Left renal pelvis (tissue), 4 donors: ENCODE measurements around the gene HEMGN. TPM values are rescaled to one million over a fixed set of nuclear protein-coding genes. Genes with fewer than 3 reads are reported as not detected.
"Not testable (repeated sequence)": the region's sequence is repeated elsewhere in the genome, so short reads cannot be mapped to it uniquely, and the experiment has no call there.

Experiments
- DNase-seq, 4 donors: peaks; one replicate each; pipeline ENCODE4 v3.0.0-alpha.2; 2013; ENCODE audit warnings: low read depth in 4 of 4, low spot score in 3 of 4
- polyA plus RNA-seq, 4 donors: library from polyadenylated mRNA; unstranded; fragments of 120-200 nt; gene quantifications; one replicate each; pipeline ENCODE4 v1.2.1, GENCODE V29; 2013; ENCODE audit not compliant: insufficient read length in 4 of 4

HEMGN gene
- polyA plus RNA-seq, 4 donors, result 2.3 to 33.1 (median 2.9) TPM

DNA sequence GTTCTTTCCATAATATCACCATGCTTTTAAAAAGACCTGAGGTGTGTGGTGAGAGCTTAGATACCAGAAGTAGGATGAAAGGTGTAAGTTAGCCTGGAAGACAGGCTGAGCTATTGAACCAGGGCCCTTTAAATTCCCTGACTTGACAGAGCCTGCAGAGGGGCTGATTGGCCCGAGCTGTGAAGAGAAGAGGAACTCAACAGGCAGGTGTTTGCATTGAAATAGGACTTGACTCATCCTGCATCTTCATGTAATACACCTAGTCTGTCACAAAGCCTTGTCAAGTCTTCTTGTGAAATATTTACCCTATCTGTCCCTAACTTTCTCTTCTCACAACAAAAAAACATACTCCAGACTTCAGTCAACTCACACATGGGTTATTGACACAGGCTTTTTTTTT is 28.5 kb upstream of the HEMGN start:
- no peak for DNase-seq

DNA sequence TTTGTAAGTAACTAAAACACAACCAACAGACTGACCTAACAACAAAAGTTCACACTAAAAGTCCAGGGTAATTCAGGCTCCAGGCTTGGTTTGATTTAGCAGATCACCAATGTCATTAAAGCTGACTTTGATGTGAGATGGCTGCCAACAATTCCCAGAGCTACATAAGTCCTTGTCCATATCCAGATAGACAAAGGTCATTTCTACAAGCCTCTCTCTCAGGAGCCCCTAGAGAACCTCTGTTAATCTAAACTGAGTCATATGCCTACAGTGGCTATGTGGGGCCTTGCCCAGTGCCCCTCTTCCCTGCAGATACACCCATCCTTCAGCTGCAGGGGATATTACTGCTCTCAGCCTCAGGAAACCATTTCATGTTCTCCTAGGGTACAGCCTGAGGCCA is 26.9 kb upstream of the HEMGN start:
- no peak for DNase-seq

DNA sequence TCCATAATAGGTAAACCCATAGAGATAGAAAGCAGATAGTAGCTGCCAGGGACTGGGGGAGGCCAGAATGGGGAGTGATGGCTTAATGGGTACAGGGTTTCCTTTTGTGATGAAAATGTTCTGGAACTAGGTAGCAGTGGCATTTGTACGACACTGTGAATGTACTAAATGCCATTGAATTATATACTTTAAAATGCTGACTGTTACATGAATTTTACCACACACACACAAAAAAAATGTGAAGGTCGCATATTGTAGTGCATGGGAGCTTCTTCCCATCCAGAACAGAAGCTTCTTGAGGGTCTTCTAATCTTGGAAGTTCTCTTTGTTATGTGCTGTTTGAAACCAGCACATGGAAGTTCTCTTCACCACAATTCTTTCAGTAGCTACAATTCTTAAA is 25.3 kb upstream of the HEMGN start:
- no peak for DNase-seq

DNA sequence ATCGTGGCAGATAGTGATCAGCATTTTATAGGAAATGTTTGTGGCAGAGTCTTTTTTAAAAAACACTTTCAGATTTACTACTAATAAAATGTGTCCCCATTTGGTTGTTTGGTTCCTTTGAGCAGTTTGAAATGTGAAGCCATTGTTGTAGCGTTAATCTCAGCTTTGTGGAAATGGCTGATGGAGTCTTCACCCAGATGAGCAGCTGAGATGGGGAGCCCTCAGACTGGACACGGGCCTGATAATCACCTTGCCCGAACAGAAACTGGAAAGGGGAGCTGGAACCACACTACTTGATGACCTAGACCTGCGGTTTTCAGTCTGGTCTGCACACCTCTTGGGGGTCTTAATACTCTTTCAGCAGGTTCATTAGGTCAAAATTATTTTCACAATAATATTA is 24.6 kb upstream of the HEMGN start:
- no peak for DNase-seq

DNA sequence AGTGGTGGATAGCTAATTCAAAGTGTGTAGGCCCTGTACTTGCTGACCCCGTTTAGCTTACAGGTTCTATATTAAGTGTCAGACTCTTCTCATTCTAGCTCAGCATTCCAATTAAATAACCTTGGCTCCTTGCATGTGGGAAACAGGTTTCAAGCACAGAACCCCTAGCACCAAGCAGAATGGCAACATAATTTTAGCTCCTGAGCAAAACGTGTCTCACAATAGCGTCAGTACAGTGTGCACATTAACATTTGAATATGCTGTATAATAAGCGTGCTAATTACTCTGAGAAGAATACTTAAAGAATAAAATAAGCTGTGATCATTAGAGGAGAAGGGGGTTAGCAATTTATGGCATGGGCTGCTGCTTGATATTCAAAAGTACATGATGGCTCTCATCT is 24.2 kb upstream of the HEMGN start:
- no peak for DNase-seq

DNA sequence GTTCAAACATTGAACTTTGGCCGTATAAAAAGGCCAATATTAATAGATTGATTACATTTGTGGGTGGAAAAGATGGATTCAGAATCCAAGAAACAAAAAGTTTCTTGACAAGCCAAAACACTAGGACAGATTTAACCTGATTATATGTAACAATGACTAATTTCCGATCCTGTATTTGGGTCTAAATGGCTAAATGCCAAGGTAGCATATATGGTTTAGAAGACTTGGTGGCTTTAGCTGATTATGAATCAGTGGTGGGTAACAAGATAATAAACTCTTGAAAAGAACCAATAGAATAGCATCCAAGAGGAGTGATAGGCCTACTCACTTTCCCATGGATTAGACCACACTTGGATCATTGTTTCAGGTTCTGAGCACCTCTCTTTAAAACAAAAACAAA is 23.4 kb upstream of the HEMGN start:
- DNase-seq, result no peak

DNA sequence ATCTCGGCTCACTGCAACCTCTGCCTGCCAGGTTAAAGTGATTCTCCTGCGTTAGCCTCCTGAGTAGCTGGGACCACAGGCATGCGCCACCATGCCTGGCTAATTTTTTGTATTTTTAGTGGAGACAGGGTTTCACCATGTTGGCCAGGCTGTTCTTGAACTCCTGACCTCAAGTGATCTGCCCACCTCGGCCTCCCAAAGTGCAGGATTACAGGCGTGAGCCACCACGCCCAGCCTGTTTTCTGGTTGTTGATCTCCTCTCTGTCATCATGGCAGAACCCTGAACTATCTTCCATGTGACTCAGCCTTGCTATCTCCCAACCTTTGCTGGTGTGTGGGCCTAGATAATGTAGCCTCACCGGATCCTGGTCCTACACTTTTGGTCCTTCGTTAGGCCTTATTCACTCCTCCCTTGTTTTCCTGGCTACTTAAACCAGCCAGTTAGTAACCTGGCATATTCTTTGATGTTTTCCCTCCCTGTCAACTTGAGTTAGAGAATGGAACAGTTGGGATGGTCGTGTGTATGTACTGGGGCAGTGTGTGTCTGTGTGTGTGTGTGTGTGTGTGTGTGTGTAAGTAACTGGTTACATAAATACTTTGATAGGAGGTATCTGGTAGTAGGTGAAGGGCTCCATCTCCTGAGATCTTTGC is 22.8 kb upstream of the HEMGN start:
- not testable (repeated sequence) for DNase-seq

DNA sequence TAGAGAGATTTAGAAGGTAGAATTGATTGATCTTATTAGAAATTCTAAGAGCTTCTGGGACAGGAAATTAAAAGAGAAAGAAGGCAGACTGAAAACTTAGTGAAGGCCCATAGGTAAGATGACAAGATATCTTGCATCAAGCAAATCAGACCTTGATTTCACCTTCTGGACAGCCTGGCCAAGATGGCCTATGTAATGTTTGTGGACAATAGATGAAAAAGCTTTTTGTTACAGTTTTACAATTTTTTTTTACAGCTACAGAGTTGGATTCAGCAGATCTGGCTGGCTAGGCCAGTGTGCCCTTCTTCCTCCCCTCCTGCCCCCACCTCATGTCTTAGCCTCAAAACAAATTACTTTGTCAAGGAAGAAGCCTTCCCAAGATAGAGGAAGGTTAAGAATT is 21.6 kb upstream of the HEMGN start:
- DNase-seq, result no peak

DNA sequence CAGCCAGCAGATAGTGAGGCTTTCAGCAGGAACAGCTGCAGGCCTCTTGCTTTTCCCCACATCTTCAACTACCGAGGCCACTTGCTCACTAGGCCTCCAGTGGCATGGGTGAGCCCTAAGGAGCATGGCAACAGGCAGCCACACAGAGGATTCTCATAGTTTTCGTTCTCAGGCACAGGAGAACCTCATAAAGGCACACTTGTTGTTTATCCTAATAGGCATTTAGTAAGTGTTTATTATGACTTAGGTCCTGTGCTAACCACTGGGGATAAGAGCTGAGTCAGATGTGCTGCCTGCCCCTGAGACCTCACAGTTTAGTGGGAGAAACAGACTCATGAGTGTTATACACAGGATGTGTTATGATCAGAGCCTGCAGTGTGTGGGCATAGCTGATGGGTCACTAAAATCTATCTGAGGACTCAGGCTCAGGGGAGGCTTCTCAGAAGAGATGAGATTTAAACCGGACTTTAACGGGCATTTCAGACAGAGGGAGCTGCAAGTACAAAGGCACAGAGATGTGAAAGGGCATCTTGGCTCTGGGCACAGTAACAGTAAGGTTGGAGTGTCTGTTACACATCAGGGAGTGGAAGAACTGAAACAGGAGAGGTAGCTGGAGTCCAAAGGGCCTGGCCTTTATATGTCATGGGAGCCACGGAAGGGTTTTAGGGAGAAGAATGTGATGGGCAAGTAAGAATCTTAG is 21.0 kb upstream of the HEMGN start:
- no peak for DNase-seq

DNA sequence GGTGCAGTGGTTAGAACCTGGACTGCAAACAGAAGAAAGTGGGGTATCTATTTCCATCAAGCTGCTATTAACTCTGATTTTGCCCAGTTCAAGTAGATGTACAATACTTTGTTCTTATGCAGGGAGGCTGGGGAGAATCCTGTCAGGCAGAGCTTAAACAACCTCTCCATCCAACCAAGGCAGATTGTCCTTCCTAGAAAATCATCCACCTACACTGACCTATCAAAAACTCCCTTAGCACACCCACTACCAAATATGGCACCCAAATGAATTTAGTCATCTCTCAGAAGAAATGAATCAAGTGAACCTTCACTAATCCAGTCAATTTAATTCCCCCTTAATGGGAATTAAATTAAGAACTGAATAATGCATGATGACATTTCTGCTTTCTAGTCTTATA is 18.4 kb upstream of the HEMGN start:
- DNase-seq, result no peak

DNA sequence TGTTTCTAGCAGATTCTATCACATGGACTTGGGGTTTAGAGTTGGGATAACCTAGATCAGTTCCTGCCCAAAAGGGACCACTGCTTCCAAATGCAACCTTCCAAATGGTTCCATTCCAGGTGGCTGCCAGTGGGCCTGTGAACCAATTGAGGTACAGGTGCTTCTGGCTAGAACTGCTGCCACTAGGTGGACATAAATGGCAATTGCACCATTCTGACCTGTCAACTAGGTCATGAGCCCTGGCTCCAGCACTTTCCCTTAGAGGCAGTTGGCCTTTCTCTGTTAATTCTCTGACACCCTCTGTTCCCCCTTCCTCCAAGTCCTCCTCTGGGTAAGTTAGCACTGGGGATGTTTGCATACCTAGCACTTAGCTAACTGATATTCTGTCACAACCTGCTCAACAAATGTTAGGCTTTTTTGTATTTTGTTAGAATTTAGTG is 16.6 kb upstream of the HEMGN start:
- DNase-seq, result peak in 1 of 4 donors; percentile 1

DNA sequence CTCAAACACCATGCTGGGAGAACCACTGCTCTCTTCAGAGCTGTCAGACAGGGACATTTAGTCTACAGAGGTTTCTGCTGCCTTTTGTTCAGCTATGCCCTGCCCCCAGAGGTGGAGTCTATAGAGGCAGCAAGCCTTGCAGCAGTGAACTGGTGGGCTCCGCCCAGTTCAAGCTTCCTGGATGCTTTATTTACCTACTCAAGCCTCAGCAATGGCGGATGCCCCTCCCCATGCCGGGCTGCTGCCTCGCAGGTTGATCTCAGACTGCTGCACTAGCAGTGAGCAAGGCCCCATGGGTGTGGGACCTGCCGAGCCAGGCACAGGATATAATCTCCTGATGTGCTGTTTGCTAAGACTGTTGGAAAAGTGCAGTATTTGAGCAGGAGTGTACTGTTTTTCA is 12.9 kb upstream of the HEMGN start:
- DNase-seq, result not testable (repeated sequence)

DNA sequence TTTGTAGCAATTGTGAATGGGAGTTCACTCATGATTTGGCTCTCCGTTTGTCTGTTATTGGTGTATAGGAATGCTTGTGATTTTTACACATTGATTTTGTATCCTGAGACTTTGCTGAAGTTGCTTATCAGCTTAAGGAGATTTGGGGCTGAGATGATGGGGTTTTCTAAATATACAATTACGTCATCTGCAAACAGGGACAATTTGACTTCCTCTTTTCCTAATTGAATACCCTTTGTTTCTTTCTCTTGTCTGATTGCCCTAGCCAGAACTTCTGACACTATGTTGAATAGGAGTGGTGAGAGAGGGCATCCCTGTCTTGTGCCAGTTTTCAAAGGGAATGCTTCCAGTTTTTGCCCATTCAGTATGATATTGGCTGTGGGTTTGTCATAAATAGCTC is 9.1 kb upstream of the HEMGN start:
- not testable (repeated sequence) for DNase-seq

DNA sequence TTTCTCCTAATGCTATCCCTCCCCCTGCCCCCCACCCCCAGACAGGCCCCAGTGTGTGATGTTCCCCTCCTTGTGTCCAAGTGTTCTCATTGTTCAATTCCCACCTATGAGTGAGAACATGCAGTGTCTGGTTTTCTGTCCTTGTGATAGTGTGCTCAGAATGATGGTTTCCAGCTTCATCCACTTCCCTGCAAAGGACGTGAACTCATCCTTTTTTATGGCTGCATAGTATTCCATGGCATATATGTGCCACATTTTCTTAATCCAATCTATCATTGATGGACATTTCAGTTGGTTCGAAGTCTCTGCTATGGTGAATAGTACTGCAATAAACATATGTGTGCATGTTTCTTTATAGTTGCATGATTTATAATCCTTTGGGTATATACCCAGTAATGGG is 7.5 kb upstream of the HEMGN start:
- DNase-seq, result not testable (repeated sequence)

DNA sequence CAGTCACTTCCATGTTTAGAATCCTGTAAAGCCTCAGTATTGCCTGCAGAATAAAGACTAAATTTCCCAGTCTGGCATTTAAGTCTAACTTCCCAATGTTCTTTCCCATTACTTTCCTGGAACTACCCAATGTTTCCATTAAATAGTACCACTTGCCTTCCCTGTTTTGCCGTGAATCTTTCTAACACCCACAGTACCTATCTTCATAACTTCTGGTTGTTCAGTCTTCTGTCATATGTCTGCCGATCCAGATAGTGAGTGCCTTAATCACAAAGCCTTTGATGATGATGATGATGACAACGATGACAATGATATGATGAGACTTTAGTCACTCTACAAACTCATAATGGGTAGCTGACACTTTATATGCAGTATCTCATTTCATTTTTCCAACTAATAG is 6.6 kb upstream of the HEMGN start:
- DNase-seq, result no peak

DNA sequence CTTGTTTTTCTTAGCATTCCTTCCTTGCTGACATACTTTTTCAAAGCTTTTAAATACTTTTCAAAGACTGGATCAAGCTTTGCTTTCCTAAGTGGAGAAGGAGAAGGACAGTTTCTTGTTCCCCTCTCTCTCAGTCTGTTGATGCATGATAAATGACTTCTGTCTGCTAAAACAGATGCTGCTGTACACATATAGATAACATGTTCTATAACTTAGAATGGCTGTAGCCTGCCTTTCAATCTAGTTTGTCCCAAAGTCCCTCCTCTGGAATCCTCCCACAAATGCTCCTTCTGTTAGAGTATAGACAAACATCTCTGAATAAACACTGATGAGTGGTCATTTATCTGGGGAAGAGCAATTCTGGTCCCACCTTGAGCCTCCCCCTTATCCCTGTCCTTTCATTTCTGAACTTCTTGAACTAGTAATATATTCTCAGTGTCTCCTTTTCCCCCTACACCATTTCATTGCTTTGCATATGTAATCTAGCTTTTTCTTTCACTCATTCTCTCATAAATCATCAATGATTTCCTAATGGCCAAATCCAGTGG is 5.4 kb upstream of the HEMGN start:
- no peak for DNase-seq

DNA sequence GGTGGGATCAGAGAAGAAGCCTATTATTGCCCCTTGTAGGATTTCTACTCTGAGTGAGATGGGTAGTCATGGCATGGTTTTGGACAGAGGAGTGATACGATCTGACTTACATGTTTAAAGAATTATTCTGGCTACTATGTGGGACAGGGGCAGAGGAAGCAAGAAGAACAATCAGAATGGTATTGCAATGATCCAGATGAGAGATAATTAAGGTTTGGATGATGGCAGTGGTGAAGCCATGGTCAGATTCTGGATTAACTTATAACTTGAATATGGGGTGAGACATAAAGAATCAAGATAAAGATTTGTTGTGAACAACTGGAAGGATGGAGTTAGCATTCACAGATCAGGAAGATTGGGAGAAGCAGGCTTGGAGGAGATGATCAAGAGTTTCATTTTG is 3.4 kb upstream of the HEMGN start:
- no peak for DNase-seq

DNA sequence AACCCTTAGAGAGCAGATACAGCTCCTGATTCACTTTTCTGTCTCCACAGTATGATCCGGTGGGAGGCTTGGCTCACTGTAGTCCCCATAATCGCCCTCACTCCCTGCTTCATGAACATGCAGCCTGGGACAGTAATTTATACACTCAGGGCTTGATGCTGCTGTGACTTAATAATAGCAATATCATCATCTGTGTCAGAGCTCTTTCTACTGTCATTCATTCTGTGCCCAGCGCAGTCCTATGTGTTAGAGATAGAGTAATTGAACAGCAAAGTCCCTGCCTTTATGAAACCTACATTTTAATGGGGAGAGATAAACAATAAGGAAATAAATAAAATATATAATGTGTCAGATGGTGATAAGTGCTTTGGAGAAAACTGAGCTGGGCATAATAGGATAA is 2.8 kb upstream of the HEMGN start:
- no peak for DNase-seq

DNA sequence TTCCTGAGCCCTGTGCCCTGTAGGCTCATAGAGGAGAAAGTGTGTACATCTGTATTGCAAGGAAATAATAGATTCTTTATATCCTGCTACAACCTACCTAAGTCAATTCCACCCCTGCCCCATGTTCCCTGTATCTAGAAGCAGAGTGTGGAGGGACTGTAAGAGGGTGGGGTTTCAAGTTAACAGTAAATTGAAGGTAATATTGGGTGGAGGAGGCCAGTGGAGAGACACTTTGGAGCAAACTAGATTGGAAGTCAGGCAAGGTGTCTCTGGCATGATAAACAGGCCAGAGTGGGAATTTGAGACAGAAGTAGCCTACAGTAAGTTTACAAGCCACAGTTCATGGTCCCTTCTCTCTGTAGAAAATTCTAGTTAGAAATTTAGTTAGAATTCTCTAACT is 2.3 kb upstream of the HEMGN start:
- no peak for DNase-seq

DNA sequence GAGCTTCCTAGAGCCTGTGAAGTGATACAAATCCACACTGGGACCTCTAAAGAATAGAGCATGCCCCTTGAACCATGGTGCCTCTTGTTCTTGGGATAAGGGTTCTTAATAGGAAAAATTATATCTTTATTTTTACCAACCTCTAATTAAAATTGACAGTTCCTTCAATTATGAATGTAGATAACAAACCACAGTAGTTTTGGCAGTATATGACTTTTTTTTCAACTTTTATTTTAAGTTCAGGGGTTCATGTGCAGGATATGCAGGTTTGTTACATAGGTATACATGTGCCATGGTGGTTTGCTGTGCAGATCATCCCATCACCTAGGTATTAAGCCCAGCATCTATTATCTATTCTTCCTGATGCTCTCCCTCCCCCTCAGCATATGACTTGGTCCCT is 974 bp downstream of the HEMGN start:
- no peak for DNase-seq

DNA sequence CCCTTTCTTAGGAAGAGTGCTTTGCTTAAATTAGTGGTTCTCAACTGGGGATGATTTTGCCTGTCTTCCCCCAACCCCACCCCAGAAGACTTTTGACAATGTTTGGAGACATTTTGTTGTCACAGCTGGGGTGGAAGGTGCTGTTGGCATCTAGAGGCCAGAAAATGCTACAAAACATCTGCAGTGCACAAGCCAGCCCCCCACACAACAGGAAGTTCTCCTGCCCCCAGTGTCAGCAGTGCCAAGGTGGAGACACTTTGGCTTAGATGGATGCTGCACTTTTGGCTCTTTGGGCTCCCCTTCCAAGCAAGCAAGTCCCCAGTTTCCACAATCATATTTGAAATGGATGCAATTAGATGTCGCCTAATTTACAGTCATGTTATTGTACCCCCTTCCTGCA is 2.7 kb downstream of the HEMGN start:
- DNase-seq, result no peak
